Neural progenitor cell (in vitro differentiated cells): ENCODE data around the gene GPR149. TPM values are rescaled to one million over a fixed set of nuclear protein-coding genes. Genes with fewer than 3 reads are reported as not detected.

ENCODE experiments used
- DNase-seq: peaks from one replicate; pipeline ENCODE4 v3.0.0-alpha.2; 2016; ENCODE audit warnings: low spot score
- H2AFZ ChIP-seq: fragments of 200-600 bp; sonication (generic); replicated peaks from 2 replicates; pipeline ENCODE4 v1.6.1; 2016; ENCODE audit warnings: antibody characterized with exemption
- H3F3A ChIP-seq: fragments of 200-600 bp; sonication (generic); 2 replicates; pipeline ENCODE4 v1.6.1; 2016; ENCODE audit warnings: antibody characterized with exemption, low read depth
- H3K27ac ChIP-seq: fragments of 200-600 bp; sonication (generic); 2 replicates; pipeline ENCODE4 v1.5.1; 2016; ENCODE audit warnings: mild to moderate bottlenecking
- H3K27me3 ChIP-seq: fragments of 200-600 bp; sonication (generic); 2 replicates; pipeline ENCODE4 v1.6.1; 2016; ENCODE audit warnings: mild to moderate bottlenecking, moderate library complexity
- H3K36me3 ChIP-seq: fragments of 200-600 bp; sonication (generic); 2 replicates; pipeline ENCODE4 v1.5.1; 2016
- H3K4me1 ChIP-seq: fragments of 200-600 bp; sonication (generic); 2 replicates; pipeline ENCODE4 v1.6.1; 2016; ENCODE audit warnings: mixed run types
- H3K4me2 ChIP-seq: fragments of 200-600 bp; sonication (generic); 2 replicates; pipeline ENCODE4 v1.6.1; 2016
- H3K4me3 ChIP-seq: fragments of 200-600 bp; sonication (generic); 2 replicates; pipeline ENCODE4 v1.5.1; 2016
- H3K79me2 ChIP-seq: fragments of 200-600 bp; sonication (generic); 2 replicates; pipeline ENCODE4 v1.6.1; 2016; ENCODE audit warnings: low read depth
- H3K9ac ChIP-seq: fragments of 200-600 bp; sonication (generic); 2 replicates; pipeline ENCODE4 v1.6.1; 2016
- H3K9me3 ChIP-seq: fragments of 200-600 bp; sonication (generic); 2 replicates; pipeline ENCODE4 v1.5.1; 2016; ENCODE audit warnings: low read depth
- H4K20me1 ChIP-seq: fragments of 200-600 bp; sonication (generic); 2 replicates; pipeline ENCODE4 v1.6.1; 2016; ENCODE audit warnings: low read depth
- H3K27ac Mint-ChIP-seq: 3 replicates; pipeline ENCODE4 v1.8.0; 2021; ENCODE audit warnings: mixed read lengths
- H3K27me3 Mint-ChIP-seq: 2 replicates; pipeline ENCODE4 v1.8.0; 2022; ENCODE audit warnings: low read depth, mild to moderate bottlenecking, inconsistent platforms, moderate library complexity, mixed read lengths; ENCODE audit not compliant: insufficient read depth
- H3K36me3 Mint-ChIP-seq: 3 replicates; pipeline ENCODE4 v1.8.0; 2021; ENCODE audit warnings: mixed read lengths
- H3K4me1 Mint-ChIP-seq: 3 replicates; pipeline ENCODE4 v1.8.0; 2021; ENCODE audit warnings: mixed read lengths
- H3K4me3 Mint-ChIP-seq: 3 replicates; pipeline ENCODE4 v1.8.0; 2021; ENCODE audit warnings: mild to moderate bottlenecking, moderate library complexity, mixed read lengths
- H3K9me3 Mint-ChIP-seq: 3 replicates; pipeline ENCODE4 v1.8.0; 2020; ENCODE audit warnings: mixed read lengths
- CTCF ChIP-seq: fragments of 200-600 bp; sonication (generic); IDR thresholded peaks from 2 replicates; pipeline ENCODE4 v1.5.1; 2017; ENCODE audit warnings: antibody characterized with exemption, mild to moderate bottlenecking
- EZH2 ChIP-seq: fragments of 200-600 bp; sonication (generic); IDR thresholded peaks from 2 replicates; pipeline ENCODE4 v1.6.1; 2017; ENCODE audit warnings: antibody characterized with exemption, mild to moderate bottlenecking, moderate library complexity
- EZH2phosphoT487 ChIP-seq: fragments of 200-600 bp; sonication (generic); IDR thresholded peaks from 2 replicates; pipeline ENCODE4 v1.6.1; 2017; ENCODE audit warnings: antibody characterized with exemption
- total RNA-seq: library from RNA; depleted of rRNA; stranded (reverse); fragments of >200 nt; gene quantifications from 2 replicates; pipeline ENCODE4 v1.2.3, GENCODE V29; 2015; ENCODE audit warnings: low replicate concordance

The GPR149 gene
- total RNA-seq, 1 donor from 2014 or later: not detected

GRCh38 chr3:154327871-154328270, 102.1 kb downstream of the GPR149 start:
- Mint-ChIP-seq H3K9me3 (no peaks in the 10 kb centered on the region), H3K4me1 (peaks cover 3% of the 10 kb centered on the region), H3K27me3 (no peaks in the 10 kb centered on the region), H3K27ac (no peak overlapping the region), H3K4me3 (no peak overlapping the region), H3K36me3 (no peaks in the 10 kb centered on the region)
- no peaks in the 10 kb centered on the region for H3K27me3 ChIP-seq
- no peaks in the 10 kb centered on the region for H3K9me3 ChIP-seq
- peaks cover 14% of the 10 kb centered on the region for H3K79me2 ChIP-seq
- peaks cover 7% of the 10 kb centered on the region for H3K4me1 ChIP-seq
- H2AFZ ChIP-seq: no peak overlapping the region
- no peaks in the 10 kb centered on the region for H3K36me3 ChIP-seq
- no peak overlapping the region for H3K4me2 ChIP-seq
- H3K27ac ChIP-seq: no peak overlapping the region
- no peak for DNase-seq
- no peak overlapping the region for H3K9ac ChIP-seq
- H3F3A ChIP-seq: no peaks in the 10 kb centered on the region
- H3K4me3 ChIP-seq: no peak overlapping the region
- no peak for TF ChIP-seq CTCF
- no peak for TF ChIP-seq EZH2phosphoT487
- TF ChIP-seq EZH2: no peak
- H4K20me1 ChIP-seq: peaks cover 7% of the 10 kb centered on the region

GRCh38 chr3:154324919-154325318, 105.1 kb downstream of the GPR149 start:
- H3K27ac ChIP-seq: no peak overlapping the region
- peak overlapping the region; percentile 27 for H2AFZ ChIP-seq
- H3K4me2 ChIP-seq: peak overlapping the region; percentile 96

GRCh38 chr3:154323891-154324738, 105.9 kb downstream of the GPR149 start, which contains the start of gene DHX36:
Gene DHX36, minus strand, starts transcription at chr3:154324487. Its CDS starts 71 bp downstream, at chr3:154324416.
- H3K4me3 ChIP-seq: peak within 1 kb of the TSS; percentile 94
- Mint-ChIP-seq H3K27me3 (no peaks in the 10 kb centered on the region), H3K4me3 (peak within 1 kb of the TSS; percentile 95), H3K4me1 (peaks cover 13% of the 10 kb centered on the region), H3K9me3 (peaks cover 3% of the 10 kb centered on the region), H3K36me3 (peaks cover 14% of the 10 kb centered on the region), H3K27ac (peak within 1 kb of the TSS; percentile 96)
- no peaks in the 10 kb centered on the region for H3F3A ChIP-seq
- no peaks in the 10 kb centered on the region for H3K27me3 ChIP-seq
- peak within 1 kb of the TSS; percentile 94 for H3K27ac ChIP-seq
- TF ChIP-seq EZH2phosphoT487: peak; percentile 22
- no peak for TF ChIP-seq CTCF
- TF ChIP-seq EZH2: peak; percentile 43
- H2AFZ ChIP-seq: peak within 1 kb of the TSS; percentile 27
- no peaks in the 10 kb centered on the region for H3K9me3 ChIP-seq
- peaks cover 45% of the 10 kb centered on the region for H4K20me1 ChIP-seq
- peak within 1 kb of the TSS; percentile 96 for H3K4me2 ChIP-seq
- H3K4me1 ChIP-seq: peaks cover 29% of the 10 kb centered on the region
- H3K36me3 ChIP-seq: peaks cover 4% of the 10 kb centered on the region
- peak; percentile 98 for DNase-seq
- H3K79me2 ChIP-seq: peaks cover 51% of the 10 kb centered on the region
- peak within 1 kb of the TSS; percentile 99 for H3K9ac ChIP-seq

More at GRCh38 chr3:154324919-154325318, 105.1 kb downstream of the GPR149 start:
- H3K9ac ChIP-seq: no peak overlapping the region
- Mint-ChIP-seq H3K36me3 (peaks cover 14% of the 10 kb centered on the region), H3K9me3 (peaks cover 3% of the 10 kb centered on the region), H3K4me1 (peaks cover 13% of the 10 kb centered on the region), H3K4me3 (peak overlapping the region; percentile 95), H3K27ac (peak overlapping the region; percentile 96), H3K27me3 (no peaks in the 10 kb centered on the region)
- peaks cover 4% of the 10 kb centered on the region for H3K36me3 ChIP-seq
- no peak for TF ChIP-seq CTCF
- TF ChIP-seq EZH2phosphoT487: no peak
- TF ChIP-seq EZH2: no peak
- peaks cover 37% of the 10 kb centered on the region for H4K20me1 ChIP-seq
- no peaks in the 10 kb centered on the region for H3K27me3 ChIP-seq
- H3F3A ChIP-seq: no peaks in the 10 kb centered on the region
- peak overlapping the region; percentile 94 for H3K4me3 ChIP-seq
- peak; percentile 12 for DNase-seq
- H3K4me1 ChIP-seq: peaks cover 21% of the 10 kb centered on the region
- H3K9me3 ChIP-seq: no peaks in the 10 kb centered on the region
- peaks cover 43% of the 10 kb centered on the region for H3K79me2 ChIP-seq
